ENCODE results near the gene MRAP.

MRAP gene

DNA sequence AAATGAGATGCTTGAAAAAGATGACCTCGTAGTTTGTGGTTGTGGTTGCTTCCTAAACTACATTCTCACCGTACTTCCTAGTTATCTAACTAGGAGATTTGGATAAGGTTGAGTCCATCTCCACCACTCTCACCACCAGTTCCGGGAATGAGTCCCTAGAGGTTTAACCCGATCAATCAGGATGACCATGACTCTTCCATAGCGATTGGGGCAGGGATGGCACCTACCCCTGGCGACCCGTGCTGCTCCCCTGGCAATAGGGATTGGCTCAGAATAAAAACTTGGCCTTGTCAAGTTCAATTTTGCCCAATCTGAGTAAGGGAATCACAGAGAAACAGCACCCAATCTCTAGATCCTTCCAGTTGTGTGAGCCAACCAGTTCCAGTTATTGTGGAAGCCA is 17.1 kb upstream of the MRAP start:
- no peak for DNase-seq (ENCODE audit: low spot score)
- Histone ChIP-seq H3K9me3 (ENCODE audit: severe bottlenecking) (no peaks in the 10 kb centered on the region), H3K27ac (ENCODE audit: poor library complexity, severe bottlenecking) (no peak overlapping the region), H3K4me3 (ENCODE audit: severe bottlenecking) (no peak overlapping the region), H3K4me1 (ENCODE audit: insufficient read depth, poor library complexity, severe bottlenecking) (no peaks in the 10 kb centered on the region), H3K27me3 (ENCODE audit: insufficient read depth, poor library complexity, severe bottlenecking) (no peaks in the 10 kb centered on the region), H3K36me3 (ENCODE audit: low read depth) (peaks cover 7% of the 10 kb centered on the region; the same call in 1 of the 2 replicates)
- TF ChIP-seq, protein P1, sequence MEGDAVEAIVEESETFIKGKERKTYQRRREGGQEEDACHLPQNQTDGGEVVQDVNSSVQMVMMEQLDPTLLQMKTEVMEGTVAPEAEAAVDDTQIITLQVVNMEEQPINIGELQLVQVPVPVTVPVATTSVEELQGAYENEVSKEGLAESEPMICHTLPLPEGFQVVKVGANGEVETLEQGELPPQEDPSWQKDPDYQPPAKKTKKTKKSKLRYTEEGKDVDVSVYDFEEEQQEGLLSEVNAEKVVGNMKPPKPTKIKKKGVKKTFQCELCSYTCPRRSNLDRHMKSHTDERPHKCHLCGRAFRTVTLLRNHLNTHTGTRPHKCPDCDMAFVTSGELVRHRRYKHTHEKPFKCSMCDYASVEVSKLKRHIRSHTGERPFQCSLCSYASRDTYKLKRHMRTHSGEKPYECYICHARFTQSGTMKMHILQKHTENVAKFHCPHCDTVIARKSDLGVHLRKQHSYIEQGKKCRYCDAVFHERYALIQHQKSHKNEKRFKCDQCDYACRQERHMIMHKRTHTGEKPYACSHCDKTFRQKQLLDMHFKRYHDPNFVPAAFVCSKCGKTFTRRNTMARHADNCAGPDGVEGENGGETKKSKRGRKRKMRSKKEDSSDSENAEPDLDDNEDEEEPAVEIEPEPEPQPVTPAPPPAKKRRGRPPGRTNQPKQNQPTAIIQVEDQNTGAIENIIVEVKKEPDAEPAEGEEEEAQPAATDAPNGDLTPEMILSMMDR (IDR thresholded peaks at IDR 0.05; ENCODE audit: poor library complexity, severe bottlenecking) = no peak
- ATAC-seq (ENCODE audit: low read depth) = no peak

DNA sequence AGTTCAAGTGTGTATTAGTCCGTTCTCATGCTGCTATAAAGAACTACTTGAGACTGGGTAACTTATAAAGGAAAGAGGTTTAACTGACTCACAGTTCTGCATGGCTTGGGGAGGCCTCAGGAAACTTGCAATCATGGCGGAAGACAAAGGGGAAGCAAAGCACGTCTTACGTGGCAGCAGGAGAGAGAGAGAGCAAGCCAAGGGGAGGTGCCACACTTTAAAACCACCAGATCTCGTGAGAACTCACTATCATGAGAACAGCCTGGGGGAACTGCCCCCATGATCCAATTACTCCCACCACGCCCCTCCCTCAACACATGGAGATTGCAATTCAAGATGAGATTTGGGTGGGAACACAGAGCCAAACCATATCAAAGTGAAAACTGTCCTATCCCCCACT is 15.7 kb upstream of the MRAP start:
- Histone ChIP-seq H3K27me3 (ENCODE audit: insufficient read depth, poor library complexity, severe bottlenecking) (no peaks in the 10 kb centered on the region), H3K36me3 (ENCODE audit: low read depth) (no peaks in the 10 kb centered on the region), H3K4me3 (ENCODE audit: severe bottlenecking) (no peak overlapping the region), H3K9me3 (ENCODE audit: severe bottlenecking) (no peaks in the 10 kb centered on the region), H3K4me1 (ENCODE audit: insufficient read depth, poor library complexity, severe bottlenecking) (no peaks in the 10 kb centered on the region), H3K27ac (ENCODE audit: poor library complexity, severe bottlenecking) (no peak overlapping the region)
- DNase-seq (ENCODE audit: low spot score) (no peak), ATAC-seq (ENCODE audit: low read depth) (no peak)
- TF ChIP-seq, protein P1 (IDR thresholded peaks at IDR 0.05; ENCODE audit: poor library complexity, severe bottlenecking) = no peak

DNA sequence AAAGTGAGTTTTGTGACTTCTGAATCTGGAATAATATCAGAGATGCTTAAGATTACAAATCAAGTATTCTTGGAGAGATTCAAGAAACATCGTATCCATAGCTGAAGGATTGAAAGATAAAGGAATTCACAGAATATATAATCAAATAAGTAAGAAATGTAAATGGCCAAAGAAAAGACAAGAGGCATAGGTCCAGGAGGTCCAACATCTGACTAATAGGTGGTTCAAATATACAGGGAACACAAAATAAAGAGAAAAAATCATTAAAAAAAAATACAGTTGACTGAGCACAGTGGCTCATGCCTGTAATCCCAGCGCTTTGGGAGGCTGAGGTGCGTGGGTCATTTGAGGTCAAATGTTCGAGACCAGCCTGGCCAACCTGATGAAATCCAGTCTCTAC is 13.2 kb upstream of the MRAP start:
- no peak for DNase-seq (ENCODE audit: low spot score)
- Histone ChIP-seq H3K27ac (ENCODE audit: poor library complexity, severe bottlenecking) (no peak overlapping the region), H3K9me3 (ENCODE audit: severe bottlenecking) (no peaks in the 10 kb centered on the region), H3K27me3 (ENCODE audit: insufficient read depth, poor library complexity, severe bottlenecking) (no peaks in the 10 kb centered on the region), H3K36me3 (ENCODE audit: low read depth) (no peaks in the 10 kb centered on the region; the same call in 1 of the 2 replicates), H3K4me3 (ENCODE audit: severe bottlenecking) (no peak overlapping the region), H3K4me1 (ENCODE audit: insufficient read depth, poor library complexity, severe bottlenecking) (no peaks in the 10 kb centered on the region)
- no peak for ATAC-seq (ENCODE audit: low read depth)
- TF ChIP-seq, protein P1 (IDR thresholded peaks at IDR 0.05; ENCODE audit: poor library complexity, severe bottlenecking) = no peak

DNA sequence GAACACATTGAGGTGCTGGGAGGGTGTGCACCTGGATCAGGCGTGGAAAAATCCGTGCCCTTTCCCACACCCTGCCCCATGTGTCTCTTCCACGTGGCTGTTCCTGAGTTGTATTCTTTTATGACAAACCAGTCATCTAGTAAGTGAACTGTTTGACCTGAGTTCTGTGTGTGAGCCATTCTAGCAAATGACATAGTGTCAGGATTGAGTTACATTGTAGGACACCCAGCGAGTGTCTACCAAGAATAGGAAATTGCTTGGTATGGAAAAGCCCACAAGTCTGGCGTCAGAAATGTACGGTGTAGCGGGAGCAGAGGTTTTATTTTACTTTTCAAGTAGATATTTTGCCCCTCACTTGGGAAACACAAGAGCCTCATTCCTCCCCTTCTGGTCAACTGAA is 1.2 kb upstream of the MRAP start:
- ATAC-seq (ENCODE audit: low read depth) (no peak), DNase-seq (ENCODE audit: low spot score) (no peak)
- TF ChIP-seq, protein P1 (IDR thresholded peaks at IDR 0.05; ENCODE audit: poor library complexity, severe bottlenecking) = no peak
- H3K4me1 ChIP-seq (ENCODE audit: insufficient read depth, poor library complexity, severe bottlenecking) = no peaks in the 10 kb centered on the region
- no peaks in the 10 kb centered on the region for H3K9me3 ChIP-seq (ENCODE audit: severe bottlenecking)
- H3K27ac ChIP-seq (ENCODE audit: poor library complexity, severe bottlenecking) = no peak overlapping the region
- H3K4me3 ChIP-seq (ENCODE audit: severe bottlenecking) = no peak overlapping the region
- H3K36me3 ChIP-seq (ENCODE audit: low read depth) = no peaks in the 10 kb centered on the region
- no peaks in the 10 kb centered on the region for H3K27me3 ChIP-seq (ENCODE audit: insufficient read depth, poor library complexity, severe bottlenecking)

DNA sequence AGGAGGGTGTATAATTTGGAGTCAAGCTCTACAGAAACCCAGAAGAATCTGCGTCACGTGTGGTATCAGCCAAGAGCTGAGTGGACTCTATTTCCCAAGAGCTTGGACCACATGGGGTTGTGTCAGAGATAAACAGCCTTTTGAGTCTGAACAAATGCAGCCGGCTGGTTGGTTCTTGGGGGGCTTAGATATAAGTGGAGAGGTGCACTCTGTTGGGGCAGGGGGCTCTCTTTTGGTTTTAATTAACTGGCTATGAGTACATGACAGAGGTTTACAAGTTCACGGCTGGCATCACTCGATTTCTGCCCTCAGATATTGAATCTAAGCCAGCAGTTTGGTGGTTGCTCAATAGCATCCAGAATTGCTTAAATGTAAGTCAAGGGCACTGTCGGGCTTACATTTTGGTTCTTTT is 501 bp upstream of the MRAP start:
- no peaks in the 10 kb centered on the region for H3K9me3 ChIP-seq (ENCODE audit: severe bottlenecking)
- no peaks in the 10 kb centered on the region for H3K27me3 ChIP-seq (ENCODE audit: insufficient read depth, poor library complexity, severe bottlenecking)
- H3K36me3 ChIP-seq (ENCODE audit: low read depth) = peaks cover under 1% of the 10 kb centered on the region; the same call in 1 of the 2 replicates
- DNase-seq (ENCODE audit: low spot score) = no peak
- no peak overlapping the region for H3K27ac ChIP-seq (ENCODE audit: poor library complexity, severe bottlenecking)
- no peak overlapping the region for H3K4me3 ChIP-seq (ENCODE audit: severe bottlenecking)
- H3K4me1 ChIP-seq (ENCODE audit: insufficient read depth, poor library complexity, severe bottlenecking) = no peaks in the 10 kb centered on the region
- ATAC-seq (ENCODE audit: low read depth) = no peak
- TF ChIP-seq, protein P1 (IDR thresholded peaks at IDR 0.05; ENCODE audit: poor library complexity, severe bottlenecking) = no peak

All from RWPE2 (cell line).